Thymus (tissue), 11 donors: Measurements from ENCODE around the gene FAH. TPM values are rescaled to one million over a fixed set of nuclear protein-coding genes. Genes with fewer than 3 reads are reported as not detected.

Source experiments
- DNase-seq, 9 donors: peaks; one replicate each; pipeline ENCODE4 v3.0.0-alpha.2; 2013; ENCODE audit warnings: low spot score in 9 of 9, low read depth in 6 of 9, missing footprints in 1 of 9
- H3K27ac ChIP-seq, 2 donors: one replicate each; pipeline ENCODE4 v1.5.1; 2013; ENCODE audit warnings: control low read depth in 1 of 2, low read depth in 1 of 2, low read length in 1 of 2, mild to moderate bottlenecking in 1 of 2, moderate library complexity in 1 of 2
- H3K27me3 ChIP-seq, 2 donors: one replicate each; pipeline ENCODE4 v1.5.1; 2013; ENCODE audit warnings: low read length in 1 of 2; ENCODE audit not compliant: control insufficient read depth in 2 of 2, insufficient read depth in 1 of 2
- H3K36me3 ChIP-seq, 2 donors: one replicate each; pipeline ENCODE4 v1.5.1; 2013; ENCODE audit warnings: low read length in 1 of 2, mild to moderate bottlenecking in 1 of 2, moderate library complexity in 1 of 2; ENCODE audit not compliant: control insufficient read depth in 2 of 2, insufficient read depth in 2 of 2
- H3K4me1 ChIP-seq, 2 donors: one replicate each; pipeline ENCODE4 v1.5.1; 2013; ENCODE audit warnings: low read length in 2 of 2; ENCODE audit not compliant: control insufficient read depth in 2 of 2, insufficient read depth in 2 of 2
- H3K4me3 ChIP-seq, 2 donors: one replicate each; pipeline ENCODE4 v1.5.1; 2013; ENCODE audit warnings: low read length in 2 of 2, control low read depth in 1 of 2, mild to moderate bottlenecking in 1 of 2
- H3K9me3 ChIP-seq, 2 donors: one replicate each; pipeline ENCODE4 v1.5.1; 2013; ENCODE audit warnings: low read length in 1 of 2, mild to moderate bottlenecking in 1 of 2; ENCODE audit not compliant: control insufficient read depth in 2 of 2, insufficient read depth in 1 of 2
- WGBS: extraction: QIAGEN DNeasy Blood & Tissue Kit; methylation state at CpG from one replicate; pipeline ENCODE4 v1.1.7; 2013; 5-methylcytosine and 5-hydroxymethylcytosine counted together
- polyA plus RNA-seq: library from polyadenylated mRNA; stranded (reverse); fragments of 200-250 nt; gene quantifications from one replicate; pipeline ENCODE4 v1.2.3, GENCODE V29; 2013
- total RNA-seq: library from RNA; stranded (reverse); fragments of 120-200 nt; gene quantifications from one replicate; pipeline ENCODE4 v1.2.4, GENCODE V29; 2013
- donor health status: healthy.

The FAH gene
- total and polyA plus RNA-seq, 2 donors = 11.5 to 18.3 TPM

GRCh38 chr15:80182611-80183261 lies 29.9 kb downstream of the FAH start:
- Histone ChIP-seq H3K27ac (no peak overlapping the region), H3K4me1 (no peaks in the 10 kb centered on the region), H3K27me3 (no peaks in the 10 kb centered on the region), H3K9me3 (no peaks in the 10 kb centered on the region), H3K36me3 (peaks cover 0 to 2% of the 10 kb centered on the region in 2 donors), H3K4me3 (no peak overlapping the region)
- DNase-seq = no peak
- WGBS = 94% methylated on average over 5 of the region's 5 CpGs

DNA sequence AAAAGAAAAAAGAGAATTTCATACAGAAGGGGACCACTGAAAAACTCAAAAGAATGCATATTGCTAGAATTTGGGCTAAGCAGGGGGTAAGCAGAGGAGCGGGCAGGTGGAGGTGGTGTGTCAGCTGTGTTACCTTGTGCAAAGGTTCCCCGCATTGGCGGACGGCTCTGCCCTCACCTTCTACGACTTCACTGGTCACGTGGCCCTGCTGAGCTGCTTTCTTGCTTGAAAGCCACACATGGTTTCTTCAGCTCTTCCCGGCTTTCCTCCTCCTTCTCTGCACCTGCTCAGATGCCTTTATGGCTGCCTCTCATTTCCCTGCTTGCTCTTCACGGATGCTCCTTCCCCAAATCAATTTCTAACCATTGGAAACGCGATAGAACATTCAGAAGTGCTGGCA lies 30.5 kb downstream of the FAH start:
- Histone ChIP-seq H3K4me1 (no peaks in the 10 kb centered on the region), H3K4me3 (no peak overlapping the region), H3K27ac (no peak overlapping the region), H3K9me3 (no peaks in the 10 kb centered on the region), H3K36me3 (peaks cover 0 to 2% of the 10 kb centered on the region in 2 donors), H3K27me3 (no peaks in the 10 kb centered on the region)
- no peak for DNase-seq
- 98% methylated on average over 10 of the region's 10 CpGs for WGBS

DNA sequence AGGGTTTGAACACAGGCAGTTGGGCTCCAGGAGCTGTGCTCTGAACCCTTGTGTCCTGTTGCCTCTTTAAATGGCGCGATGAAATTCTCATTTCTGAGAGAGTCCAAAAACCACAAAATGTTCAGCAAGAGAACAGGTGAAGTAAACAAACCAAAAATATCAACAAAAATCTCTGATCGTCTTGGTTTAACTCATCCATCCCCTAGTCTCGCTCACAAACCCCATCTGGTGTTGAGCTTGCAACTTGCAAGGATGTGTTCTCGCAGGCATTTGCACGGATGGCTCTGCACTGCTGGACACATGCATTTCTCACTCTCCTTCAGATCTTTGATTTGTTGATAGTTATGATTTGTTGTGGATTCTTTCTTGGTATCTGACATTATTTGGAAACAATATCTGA lies 31.1 kb downstream of the FAH start:
- Histone ChIP-seq H3K4me1 (no peaks in the 10 kb centered on the region), H3K27ac (no peak overlapping the region), H3K27me3 (no peaks in the 10 kb centered on the region), H3K4me3 (no peak overlapping the region), H3K9me3 (no peaks in the 10 kb centered on the region), H3K36me3 (peaks cover 0 to 2% of the 10 kb centered on the region in 2 donors)
- WGBS = 97% methylated on average over 6 of the region's 6 CpGs
- no peak for DNase-seq

- H3K4me3 ChIP-seq = no peak overlapping the region
- no peaks in the 10 kb centered on the region for H3K27me3 ChIP-seq
- DNase-seq = no peak
- no peak overlapping the region for H3K27ac ChIP-seq
- H3K36me3 ChIP-seq = peaks cover 0 to 2% of the 10 kb centered on the region in 2 donors
- H3K9me3 ChIP-seq = no peaks in the 10 kb centered on the region
- 89% methylated on average over 7 of the region's 7 CpGs for WGBS
- H3K4me1 ChIP-seq = no peaks in the 10 kb centered on the region
Observed at GRCh38 chr15:80184554-80184953, 31.8 kb downstream of the FAH start.

- no peak for DNase-seq
- Histone ChIP-seq H3K4me3 (no peak overlapping the region), H3K9me3 (no peaks in the 10 kb centered on the region), H3K27ac (no peak overlapping the region), H3K36me3 (peaks cover 0 to 2% of the 10 kb centered on the region in 2 donors), H3K27me3 (no peaks in the 10 kb centered on the region), H3K4me1 (no peaks in the 10 kb centered on the region)
- WGBS = 97% methylated on average over 2 of the region's 2 CpGs
Observed at GRCh38 chr15:80185152-80185551, 32.4 kb downstream of the FAH start.

DNA sequence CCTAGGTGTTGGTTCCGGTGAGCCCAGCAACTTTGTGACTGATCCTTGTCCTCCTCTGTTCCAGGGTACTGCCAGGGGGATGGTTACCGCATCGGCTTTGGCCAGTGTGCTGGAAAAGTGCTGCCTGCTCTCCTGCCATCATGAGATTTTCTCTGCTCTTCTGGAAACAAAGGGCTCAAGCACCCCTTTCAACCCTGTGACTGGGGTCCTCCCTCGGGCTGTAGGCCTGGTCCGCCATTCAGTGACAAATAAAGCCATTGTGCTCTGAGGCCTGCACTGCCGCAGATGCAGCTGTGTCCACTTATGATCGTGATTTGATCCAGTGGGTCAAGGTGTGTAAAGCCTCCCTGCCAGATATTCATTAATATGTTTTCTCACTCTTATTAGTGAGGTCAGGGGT lies 33.3 kb downstream of the FAH start:
- H3K4me1 ChIP-seq = no peaks in the 10 kb centered on the region
- H3K4me3 ChIP-seq = no peak overlapping the region
- 99% methylated on average over 7 of the region's 7 CpGs for WGBS
- no peak overlapping the region for H3K27ac ChIP-seq
- H3K9me3 ChIP-seq = no peaks in the 10 kb centered on the region
- H3K36me3 ChIP-seq = peaks cover 0 to 2% of the 10 kb centered on the region in 2 donors
- DNase-seq = no peak
- no peaks in the 10 kb centered on the region for H3K27me3 ChIP-seq

DNA sequence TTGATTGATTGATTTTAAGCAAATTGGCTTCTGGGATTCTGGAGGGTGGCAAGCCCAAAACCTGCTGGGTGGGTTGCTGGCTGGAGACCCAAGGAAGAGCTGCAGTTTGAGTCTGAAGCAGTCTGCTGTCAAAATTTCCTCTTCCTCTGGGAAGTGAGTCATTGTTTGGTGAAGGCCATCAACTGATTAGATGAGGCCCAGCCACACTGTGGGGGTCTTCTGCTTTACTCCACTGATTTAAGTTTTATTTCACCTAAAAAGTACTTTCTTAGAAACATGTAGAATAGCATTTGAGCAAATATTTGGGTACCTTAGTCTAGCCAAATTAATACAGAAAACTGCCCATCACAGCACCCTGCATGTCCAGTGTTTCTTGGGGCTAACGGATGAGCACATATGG lies 33.8 kb downstream of the FAH start:
- H3K4me1 ChIP-seq = no peaks in the 10 kb centered on the region
- whole genome bisulfite sequencing = 98% methylated on average over 1 of the region's 1 CpG
- no peak overlapping the region for H3K27ac ChIP-seq
- no peaks in the 10 kb centered on the region for H3K9me3 ChIP-seq
- H3K27me3 ChIP-seq = no peaks in the 10 kb centered on the region
- no peaks in the 10 kb centered on the region for H3K36me3 ChIP-seq
- no peak overlapping the region for H3K4me3 ChIP-seq
- no peak for DNase-seq

GRCh38 chr15:80188251-80188650 lies 35.5 kb downstream of the FAH start:
- WGBS = 93% methylated on average over 2 of the region's 2 CpGs
- H3K27me3 ChIP-seq = no peaks in the 10 kb centered on the region
- no peak for DNase-seq
- no peak overlapping the region for H3K27ac ChIP-seq
- no peaks in the 10 kb centered on the region for H3K4me1 ChIP-seq
- H3K9me3 ChIP-seq = no peaks in the 10 kb centered on the region
- H3K4me3 ChIP-seq = no peak overlapping the region
- no peaks in the 10 kb centered on the region for H3K36me3 ChIP-seq

- H3K4me3 ChIP-seq = no peak overlapping the region
- WGBS = 96% methylated on average over 2 of the region's 2 CpGs
- DNase-seq = no peak
Observed at GRCh38 chr15:80191198-80191597, 38.4 kb downstream of the FAH start.

More at GRCh38 chr15:80191198-80191597, 38.4 kb downstream of the FAH start:
- Histone ChIP-seq H3K9me3 (no peaks in the 10 kb centered on the region), H3K27me3 (no peaks in the 10 kb centered on the region), H3K36me3 (no peaks in the 10 kb centered on the region), H3K27ac (no peak overlapping the region), H3K4me1 (no peaks in the 10 kb centered on the region)
